GM19238 (cell line): ENCODE measurements around the gene IRF1.
A peak's percentile ranks its signal among the peaks of the same experiment; 100 is the strongest.
"Not testable (repeated sequence)": the region's sequence is repeated elsewhere in the genome, so short reads cannot be mapped to it uniquely, and the experiment has no call there.

Experiments
- DNase-seq: peaks from one replicate; pipeline ENCODE4 v3.0.0; 2011; ENCODE audit warnings: low spot score; ENCODE audit not compliant: insufficient read length

The IRF1 gene, protein sequence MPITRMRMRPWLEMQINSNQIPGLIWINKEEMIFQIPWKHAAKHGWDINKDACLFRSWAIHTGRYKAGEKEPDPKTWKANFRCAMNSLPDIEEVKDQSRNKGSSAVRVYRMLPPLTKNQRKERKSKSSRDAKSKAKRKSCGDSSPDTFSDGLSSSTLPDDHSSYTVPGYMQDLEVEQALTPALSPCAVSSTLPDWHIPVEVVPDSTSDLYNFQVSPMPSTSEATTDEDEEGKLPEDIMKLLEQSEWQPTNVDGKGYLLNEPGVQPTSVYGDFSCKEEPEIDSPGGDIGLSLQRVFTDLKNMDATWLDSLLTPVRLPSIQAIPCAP

DNA sequence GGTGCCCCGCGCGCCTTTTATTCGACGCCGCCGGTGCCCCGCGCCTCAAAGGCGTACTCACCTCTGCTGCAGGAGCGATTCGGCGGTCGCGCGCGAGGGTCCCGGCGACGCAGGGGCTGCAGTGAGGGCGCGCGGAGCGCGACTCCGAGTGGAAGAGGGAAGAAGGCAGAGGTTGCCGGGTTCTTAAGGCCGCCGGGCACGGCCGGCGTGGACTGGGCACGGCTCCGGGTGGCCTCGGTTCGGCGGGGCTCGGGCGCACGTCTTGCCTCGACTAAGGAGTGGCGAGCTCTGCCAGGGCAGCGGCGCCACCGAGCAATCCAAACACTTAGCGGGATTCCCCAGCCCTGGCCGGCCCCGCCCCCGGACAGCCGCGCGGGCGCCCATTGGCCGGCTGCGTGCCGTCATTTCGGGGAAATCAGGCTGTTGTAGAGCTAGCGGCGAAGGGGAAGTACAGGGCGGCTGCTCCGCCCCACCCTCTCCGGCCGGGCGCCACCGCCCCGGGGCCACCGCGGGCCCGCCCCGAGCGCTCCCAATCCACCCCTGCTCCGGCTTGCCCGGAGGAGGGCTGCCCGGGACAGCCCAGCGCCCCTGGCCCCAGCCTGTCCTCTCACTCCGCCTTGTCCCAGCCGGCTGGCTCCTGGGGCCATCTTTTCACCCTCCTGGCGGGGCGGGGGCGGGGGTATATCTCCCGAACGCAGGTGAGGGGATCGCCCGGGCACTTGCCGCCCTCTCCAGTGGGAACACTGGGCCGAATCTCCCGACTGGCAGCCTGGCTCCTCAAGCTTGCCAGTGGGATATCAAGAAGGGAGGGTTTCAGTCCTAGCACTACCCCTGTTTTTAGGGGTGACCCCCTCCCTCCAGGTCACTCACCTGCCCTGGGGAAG, at the start of gene IRF1:
IRF1 (minus strand) TSS at position 290 of the 884 bp plus-strand sequence. CDS start 1,295 bp downstream, outside the sequence.
- DNase-seq, result peak; percentile 98

DNA sequence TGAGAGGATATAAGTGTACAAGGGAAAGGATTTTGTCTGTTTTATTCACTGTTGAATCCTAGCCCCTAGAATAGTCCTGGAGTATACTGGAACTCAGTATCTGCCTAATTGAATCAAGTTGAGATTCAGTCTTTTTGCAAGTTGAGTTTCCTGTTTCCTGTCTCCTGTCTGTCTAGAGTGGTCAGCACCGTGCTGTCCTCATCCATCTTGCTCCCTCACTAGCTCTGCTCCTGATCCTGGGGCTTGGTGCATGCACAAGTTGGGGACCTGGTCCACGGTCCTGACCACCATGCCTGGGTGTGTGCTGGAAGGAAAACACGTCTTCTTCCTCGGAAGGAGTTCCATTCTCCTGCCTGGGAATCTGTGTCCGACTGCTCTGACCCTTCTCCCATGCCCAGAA, 49.6 kb upstream of the IRF1 start:
- DNase-seq, result no peak

- DNase-seq, result no peak
Observed at GRCh38 chr5:132539716-132540115, 49.1 kb upstream of the IRF1 start.

GRCh38 chr5:132530946-132531345, 40.4 kb upstream of the IRF1 start:
- no peak for DNase-seq

- no peak for DNase-seq
Observed at GRCh38 chr5:132528866-132529634, 38.5 kb upstream of the IRF1 start.

DNA sequence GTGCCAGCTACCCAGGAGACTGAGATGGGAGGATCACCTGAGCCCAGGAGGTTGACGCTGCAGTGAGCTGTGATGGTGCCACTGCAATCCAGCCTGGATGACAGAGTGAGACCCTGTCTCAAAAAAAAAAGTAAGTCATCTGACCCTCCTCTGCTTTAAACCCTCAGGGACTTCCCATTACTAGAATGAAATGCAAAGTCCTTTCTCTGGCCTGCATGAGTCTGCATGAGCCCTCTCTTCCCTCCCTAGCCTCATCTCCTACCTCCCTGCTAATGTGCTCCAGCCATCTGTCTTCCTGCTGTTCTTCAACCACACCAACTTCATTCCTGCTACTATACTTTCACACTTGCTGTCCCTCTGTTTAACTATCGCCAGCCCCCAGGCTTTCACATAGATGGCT, 37.4 kb upstream of the IRF1 start:
- no peak for DNase-seq

GRCh38 chr5:132526974-132527564, 36.5 kb upstream of the IRF1 start:
- DNase-seq, result no peak

DNA sequence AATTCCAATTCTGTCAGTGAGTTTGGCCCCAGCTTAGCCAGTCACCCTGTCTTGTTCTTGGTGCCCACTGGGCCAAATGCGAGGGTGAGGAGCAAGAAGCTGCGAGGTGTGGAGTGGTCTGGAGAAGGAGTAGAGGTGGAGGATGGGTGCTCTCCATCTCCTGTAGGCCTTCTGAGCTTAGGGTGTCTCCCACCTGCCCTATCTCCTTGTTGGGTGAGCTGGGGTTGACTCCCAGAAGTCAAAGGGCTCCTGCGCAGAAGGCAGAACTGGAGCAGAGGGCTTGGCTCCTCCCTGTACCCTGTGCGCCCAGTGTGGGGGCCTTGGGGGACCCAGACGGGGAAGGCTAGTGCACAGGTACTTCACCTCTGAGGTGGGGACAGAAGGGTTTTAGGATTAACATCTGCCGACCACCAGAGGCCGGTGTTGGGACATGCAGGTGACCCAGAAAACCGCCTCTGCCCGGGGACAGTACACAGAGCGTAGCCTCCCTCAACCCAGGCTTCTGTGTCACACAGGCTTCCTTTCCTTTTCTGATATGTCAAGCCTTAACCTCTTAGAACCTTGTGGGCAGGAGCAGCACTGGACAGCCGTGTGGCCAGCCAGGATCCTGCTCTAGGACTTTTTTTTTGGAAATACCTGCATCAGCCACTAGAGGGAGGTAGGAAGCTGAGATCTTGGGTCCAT, 35.9 kb upstream of the IRF1 start:
- DNase-seq, result peak; percentile 14

DNA sequence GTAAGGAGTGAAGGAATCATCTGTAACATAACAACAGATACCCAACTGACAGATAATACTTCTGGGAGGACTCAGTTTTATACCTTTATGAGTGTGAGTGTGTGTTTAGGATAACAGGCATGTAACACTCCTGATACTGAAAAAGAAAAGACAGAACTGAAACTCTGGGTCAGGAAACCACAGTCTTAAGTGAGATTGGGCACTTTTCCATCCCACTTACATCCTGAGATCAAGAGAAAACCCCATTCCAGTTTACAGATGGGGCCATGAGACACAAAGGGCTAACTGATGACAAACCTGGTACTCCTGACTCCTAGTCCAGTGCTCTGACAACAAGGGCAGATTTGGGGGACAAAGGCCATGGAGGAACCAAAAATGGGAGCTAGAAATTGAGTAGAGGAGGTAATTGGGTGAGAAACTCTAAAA, 34.7 kb upstream of the IRF1 start:
- DNase-seq, result peak; percentile 16

DNA sequence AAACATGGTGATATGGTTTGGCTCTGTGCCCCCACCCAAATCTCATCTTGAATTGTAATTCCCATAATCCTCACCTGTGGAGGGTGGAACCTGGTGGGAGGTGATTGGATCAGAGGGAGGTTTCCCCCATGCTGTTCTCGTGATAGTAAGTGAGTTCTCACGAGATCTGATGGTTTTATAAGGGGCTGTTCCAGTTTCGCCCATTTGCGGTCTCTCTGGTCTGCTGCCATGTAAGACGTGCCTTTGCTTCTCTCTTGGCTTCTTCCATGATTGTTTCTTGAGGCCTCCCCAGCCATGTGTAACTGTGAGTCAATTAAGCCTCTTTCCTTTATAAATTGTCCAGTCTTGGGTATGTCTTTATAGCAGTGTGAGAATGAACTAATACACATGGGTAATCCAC, 34.3 kb upstream of the IRF1 start:
- DNase-seq, result not testable (repeated sequence)

GRCh38 chr5:132522067-132522466, 31.5 kb upstream of the IRF1 start:
- DNase-seq, result not testable (repeated sequence)

DNA sequence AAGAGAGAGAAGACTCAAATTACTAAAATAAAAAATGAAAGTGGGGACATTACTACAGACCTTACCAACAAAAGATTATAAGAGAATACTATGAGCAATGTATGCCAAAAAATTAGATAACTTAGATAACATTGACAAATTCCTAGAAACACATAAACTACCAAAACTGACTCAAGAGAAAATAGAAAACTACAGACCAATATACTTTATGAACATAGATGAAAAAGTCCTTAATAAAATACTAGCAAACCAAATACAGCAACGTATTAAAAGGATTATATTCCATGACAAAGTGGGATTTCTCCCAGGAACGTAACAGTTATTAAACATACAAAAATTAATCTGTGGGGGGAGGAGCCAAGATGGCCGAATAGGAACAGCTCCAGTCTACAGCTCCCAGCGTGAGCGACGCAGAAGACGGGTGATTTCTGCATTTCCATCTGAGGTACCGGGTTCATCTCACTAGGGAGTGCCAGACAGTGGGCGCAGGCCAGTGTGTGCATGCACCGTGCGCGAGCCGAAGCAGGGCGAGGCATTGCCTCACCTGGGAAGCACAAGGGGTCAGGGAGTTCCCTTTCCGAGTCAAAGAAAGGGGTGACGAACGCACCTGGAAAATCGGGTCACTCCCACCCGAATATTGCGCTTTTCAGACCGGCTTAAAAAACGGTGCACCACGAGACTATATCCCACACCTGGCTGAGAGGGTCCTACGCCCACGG, 23.2 kb upstream of the IRF1 start:
- not testable (repeated sequence) for DNase-seq

DNA sequence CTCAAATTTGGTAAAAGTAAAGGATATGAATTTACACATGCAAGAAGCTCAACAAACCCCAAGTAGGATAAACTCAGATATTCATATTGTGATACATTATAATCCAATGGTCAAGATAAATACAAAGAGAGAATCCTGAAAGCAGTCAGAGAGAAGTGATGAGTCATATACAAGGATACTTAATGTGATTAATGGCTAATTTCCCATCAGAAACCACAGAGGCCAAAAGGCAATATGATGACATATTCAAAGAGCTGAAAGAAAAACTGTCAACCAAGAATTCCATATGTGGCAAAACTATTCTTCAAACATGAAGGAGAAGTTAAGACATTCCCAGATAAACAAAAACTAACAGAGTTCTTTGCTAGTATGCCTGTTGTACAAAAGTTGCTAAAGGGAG, 19.5 kb upstream of the IRF1 start:
- DNase-seq, result no peak

DNA sequence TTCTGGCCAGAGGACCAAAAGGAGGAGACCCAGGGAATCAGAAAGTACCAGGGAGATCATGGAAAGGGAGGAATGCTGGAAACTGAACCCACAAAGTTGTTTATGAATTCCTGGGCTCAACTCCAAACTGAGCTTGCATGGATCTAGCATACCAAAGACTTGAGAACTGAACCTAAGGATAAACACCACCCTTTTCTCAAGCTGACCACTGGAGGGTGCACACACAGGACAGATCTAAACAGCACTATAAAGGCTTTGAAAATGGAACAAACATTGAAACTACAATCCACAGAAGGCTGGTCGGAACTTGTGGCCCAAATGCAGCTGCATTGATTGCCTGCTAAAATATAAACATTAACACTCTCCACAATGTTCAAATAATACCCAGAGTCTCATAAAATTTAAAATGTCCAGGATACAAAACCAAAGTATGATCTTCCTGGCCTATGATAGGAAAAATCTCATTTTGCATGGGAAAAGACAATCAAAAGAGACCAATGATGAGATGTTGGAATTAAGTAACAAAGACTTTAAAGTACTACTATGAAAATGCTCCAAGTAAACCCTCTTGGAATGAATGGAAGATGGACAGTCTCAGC, 15.6 kb upstream of the IRF1 start:
- no peak for DNase-seq

DNA sequence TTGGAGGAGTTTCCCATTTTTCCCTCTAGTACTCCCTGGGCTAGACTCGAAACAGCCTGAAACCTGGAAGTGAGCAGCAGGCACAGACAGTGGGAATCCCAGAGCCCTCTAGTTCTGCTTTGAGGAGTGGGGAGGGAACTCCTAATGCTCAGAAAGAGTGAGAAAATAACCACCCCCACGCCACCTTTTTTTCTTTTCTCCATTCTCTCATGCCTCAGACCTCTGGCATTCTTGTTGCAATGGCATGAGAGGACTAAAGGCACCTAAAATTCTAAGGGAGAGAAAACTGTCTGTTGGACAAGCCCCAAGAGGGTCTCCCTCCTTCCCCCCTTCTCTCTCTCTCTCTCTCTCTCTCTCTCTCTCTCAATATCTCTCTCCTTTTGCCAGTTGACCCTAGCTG, 15.1 kb upstream of the IRF1 start:
- DNase-seq, result no peak

GRCh38 chr5:132504746-132505145, 14.2 kb upstream of the IRF1 start:
- no peak for DNase-seq

DNA sequence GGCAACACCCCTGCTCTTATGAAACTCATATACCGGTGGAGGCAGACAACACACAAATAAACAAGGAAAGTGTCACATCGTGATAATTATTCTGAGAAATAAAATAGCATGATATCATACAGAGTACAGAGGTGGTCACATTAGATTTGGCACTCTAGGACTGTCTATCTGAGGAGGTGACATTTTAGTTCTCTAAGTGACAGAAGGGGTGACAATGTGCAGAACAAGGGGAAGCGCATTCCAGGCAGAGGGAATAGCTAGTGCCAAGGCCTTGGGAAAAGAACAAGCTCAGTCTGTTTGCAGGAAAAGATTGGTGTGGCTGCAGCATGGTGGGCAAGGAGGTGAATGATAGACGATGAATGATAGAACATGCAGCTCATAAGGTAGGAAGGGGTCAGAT, 12.7 kb upstream of the IRF1 start:
- no peak for DNase-seq

GRCh38 chr5:132501961-132502931, 11.7 kb upstream of the IRF1 start:
- no peak for DNase-seq

GRCh38 chr5:132501629-132501956, 11.0 kb upstream of the IRF1 start:
- no peak for DNase-seq
